GM18861 (cell line): ENCODE measurements around the gene SUPT16H.
A peak's percentile ranks its signal among the peaks of the same experiment; 100 is the strongest.

Source experiments
- ATAC-seq: cut with Tn5 transposase; IDR thresholded peaks from one replicate; pipeline ENCODE4 v1.9.1; 2021; ENCODE audit not compliant: unreplicated experiment

SUPT16H gene

DNA sequence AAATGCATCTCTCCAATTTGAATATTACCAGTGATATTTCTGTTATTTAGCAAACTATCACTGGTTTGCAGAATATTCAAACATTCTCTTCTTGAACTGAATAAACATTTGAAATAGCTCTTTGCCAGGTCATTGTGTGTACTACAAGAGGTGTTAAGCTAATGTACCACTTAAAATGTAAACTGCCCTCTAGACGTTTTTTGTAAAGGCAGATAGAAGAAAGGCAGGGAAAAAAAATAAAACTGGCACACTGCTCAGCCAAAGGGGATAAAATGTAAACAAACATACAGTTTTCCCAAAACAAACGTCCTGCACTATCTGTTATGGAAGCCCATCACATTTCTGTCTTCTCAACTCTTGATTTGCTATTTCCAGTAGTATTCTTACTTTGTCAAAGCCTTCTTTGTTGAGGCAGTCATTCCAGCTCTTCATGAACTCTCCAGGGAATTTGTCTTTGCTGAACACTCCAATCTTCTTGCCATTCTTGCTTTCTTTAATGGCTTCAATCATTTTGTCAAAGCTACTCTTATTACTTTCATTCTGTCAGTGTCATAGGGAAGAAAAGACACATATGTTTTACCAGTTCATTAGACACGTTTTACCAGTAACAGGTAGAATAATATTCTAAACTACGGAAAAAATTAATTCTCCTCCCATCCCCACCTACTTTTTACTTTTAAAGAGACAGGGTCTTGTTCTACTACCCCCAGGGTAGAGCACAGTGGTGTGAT lies 13.7 kb downstream of the SUPT16H start:
- no peak for ATAC-seq

DNA sequence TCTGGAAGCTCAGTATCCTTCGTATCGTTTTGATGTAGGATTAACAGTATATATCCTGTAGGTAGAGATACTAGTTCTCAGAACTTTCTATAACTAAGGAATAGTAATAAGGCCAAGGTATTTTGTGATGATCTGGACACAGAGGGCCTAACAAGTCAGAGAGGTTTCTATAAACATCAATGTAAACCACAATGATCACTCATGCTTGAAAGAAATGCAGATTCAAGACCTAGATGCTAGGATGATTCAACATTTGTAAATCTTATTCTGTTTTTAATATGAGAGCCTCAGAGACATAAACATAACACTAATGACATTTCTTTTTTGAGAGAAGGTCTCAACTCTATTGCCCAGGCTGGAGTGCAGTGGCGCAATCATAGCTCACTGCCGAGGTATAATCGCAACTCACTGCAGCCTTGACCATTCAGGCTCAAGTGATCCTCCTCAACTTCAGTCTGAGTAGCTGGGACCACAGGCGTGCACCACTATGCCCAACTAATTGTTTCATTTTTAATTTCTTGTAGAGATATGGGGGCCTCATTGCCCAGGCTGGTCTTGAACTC lies 16.2 kb downstream of the SUPT16H start:
- ATAC-seq = no peak

DNA sequence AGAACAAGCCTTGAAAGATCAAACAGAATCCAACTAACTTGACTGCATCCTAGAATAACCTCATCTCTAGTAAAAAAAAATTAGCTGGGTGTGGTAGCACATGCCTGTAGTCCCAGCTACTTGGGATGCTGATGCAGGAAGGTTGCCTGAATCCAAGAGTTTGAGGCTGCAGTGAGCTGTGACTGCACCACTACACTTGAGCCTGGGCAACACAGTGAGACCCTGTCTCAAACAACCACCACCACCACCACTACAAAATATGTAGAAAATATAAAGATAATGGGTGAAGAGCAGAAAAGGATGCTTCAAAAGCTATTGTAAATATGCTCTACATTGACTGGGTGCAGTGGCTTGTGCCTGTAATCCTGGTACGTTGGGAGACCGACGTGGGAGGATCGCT lies 27.3 kb downstream of the SUPT16H start:
- ATAC-seq = no peak

- ATAC-seq = no peak
Observed at GRCh38 chr14:21352587-21352986, 31.2 kb downstream of the SUPT16H start.

- ATAC-seq = no peak
Observed at GRCh38 chr14:21350539-21350938, 33.3 kb downstream of the SUPT16H start.

- no peak for ATAC-seq
Observed at GRCh38 chr14:21347201-21347600, 36.6 kb downstream of the SUPT16H start.

- no peak for ATAC-seq
Observed at GRCh38 chr14:21346532-21347135, 37.2 kb downstream of the SUPT16H start.

- ATAC-seq = no peak
Observed at GRCh38 chr14:21343035-21343794, 40.6 kb downstream of the SUPT16H start.

- no peak for ATAC-seq
Observed at GRCh38 chr14:21334202-21334906, 49.5 kb downstream of the SUPT16H start.

DNA sequence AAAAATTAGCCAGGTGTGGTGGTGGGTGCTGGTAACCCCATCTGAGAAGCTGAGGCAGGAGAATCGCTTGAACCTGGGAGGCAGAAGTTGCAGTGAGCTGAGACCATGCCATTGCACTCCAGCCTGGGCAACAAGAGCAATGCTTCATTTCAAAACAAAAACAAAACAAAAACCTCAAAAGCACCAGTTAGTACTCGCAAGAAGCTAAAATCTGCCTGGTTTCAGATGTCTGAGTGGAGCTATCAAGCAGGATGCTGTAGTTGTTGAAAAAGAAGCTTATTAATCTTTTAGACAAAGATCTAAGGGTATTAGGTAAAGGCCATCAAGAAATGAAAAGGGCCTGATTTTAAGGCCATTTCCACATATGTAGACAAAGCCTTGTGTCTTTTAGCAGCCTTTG lies 50.9 kb downstream of the SUPT16H start:
- ATAC-seq = no peak

DNA sequence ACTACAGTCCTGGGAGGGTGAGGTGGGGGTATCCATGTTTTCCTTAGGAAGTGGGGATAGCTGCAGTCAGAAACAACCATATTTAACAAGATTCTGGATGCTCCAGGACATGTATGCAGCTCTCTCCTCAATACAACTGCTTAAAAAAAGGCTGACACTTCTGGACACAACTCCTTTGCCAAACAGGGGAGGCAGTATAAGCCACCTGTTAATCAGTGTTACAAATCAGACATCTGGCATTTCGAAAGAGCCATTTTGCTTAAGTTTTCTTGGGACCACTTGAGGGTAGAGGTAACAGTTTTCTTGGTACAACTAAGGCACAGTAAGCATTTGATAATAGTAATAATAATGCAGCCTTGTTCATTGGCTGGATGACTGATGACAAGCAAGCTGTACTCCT lies 56.8 kb downstream of the SUPT16H start:
- ATAC-seq = no peak

GRCh38 chr14:21322716-21323115 lies 61.1 kb downstream of the SUPT16H start:
- ATAC-seq = no peak

DNA sequence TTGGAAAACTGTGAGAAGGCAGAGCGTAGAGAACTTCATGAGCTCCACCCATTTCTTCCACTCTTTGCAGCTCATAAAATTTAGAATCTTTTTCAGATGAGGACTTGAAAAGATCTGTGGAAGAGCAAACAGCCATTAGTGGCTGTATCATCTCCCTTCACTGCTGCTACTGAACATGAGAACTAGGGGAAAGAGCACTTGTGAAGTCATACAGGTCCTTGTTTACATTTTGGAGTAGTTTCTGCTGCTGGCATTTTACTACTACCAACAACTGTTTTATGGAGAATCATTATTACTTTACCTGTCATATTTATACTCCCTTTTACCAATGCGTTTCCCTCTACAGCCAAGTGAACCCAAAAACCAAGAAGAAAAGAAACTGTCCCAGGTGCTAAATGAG lies 62.9 kb downstream of the SUPT16H start:
- no peak for ATAC-seq

- ATAC-seq = no peak
Observed at GRCh38 chr14:21317398-21317797, 66.4 kb downstream of the SUPT16H start.

DNA sequence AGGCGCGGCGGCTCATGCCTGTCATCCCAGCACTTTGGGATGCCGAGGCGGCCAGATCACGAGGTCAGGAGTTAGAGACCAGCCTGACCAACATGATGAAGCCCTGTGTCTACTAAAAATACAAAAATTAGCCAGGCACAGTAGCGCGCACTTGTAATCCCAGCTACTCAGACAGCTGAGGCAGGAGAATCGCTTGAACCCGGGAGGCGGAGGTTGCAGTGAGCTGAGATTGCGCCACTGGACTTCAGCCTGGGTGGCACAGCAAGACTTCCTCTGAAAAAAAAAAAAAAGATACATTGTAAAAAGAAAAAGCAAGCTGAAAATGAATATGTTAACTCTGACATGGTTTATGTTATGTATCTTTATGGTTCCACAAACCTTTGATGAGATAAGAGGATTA lies 70.3 kb downstream of the SUPT16H start:
- no peak for ATAC-seq

DNA sequence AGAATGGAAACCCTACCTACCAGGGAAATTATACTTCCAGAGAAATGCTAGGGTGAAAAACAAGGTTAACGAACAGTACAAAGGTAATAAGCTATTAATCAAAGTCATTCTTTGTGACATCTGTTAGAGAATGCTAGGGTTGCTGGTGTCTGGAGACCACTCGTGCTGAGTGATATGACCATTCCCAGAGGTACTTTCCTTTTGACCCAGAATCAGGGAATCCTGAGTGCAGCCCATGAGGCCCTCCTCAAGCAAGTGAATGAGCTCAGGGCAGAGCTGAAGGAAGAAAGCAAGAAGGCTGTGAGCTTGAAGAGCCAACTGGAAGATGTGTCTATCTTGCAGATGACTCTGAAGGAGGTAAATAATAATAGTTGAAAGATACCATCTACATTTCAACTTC lies 72.2 kb downstream of the SUPT16H start:
- ATAC-seq = no peak

GRCh38 chr14:21309956-21310355 lies 73.9 kb downstream of the SUPT16H start:
- ATAC-seq = no peak

GRCh38 chr14:21309238-21309636 lies 74.6 kb downstream of the SUPT16H start:
- no peak for ATAC-seq

GRCh38 chr14:21308479-21309237 lies 75.2 kb downstream of the SUPT16H start:
- ATAC-seq = peak; percentile 73

DNA sequence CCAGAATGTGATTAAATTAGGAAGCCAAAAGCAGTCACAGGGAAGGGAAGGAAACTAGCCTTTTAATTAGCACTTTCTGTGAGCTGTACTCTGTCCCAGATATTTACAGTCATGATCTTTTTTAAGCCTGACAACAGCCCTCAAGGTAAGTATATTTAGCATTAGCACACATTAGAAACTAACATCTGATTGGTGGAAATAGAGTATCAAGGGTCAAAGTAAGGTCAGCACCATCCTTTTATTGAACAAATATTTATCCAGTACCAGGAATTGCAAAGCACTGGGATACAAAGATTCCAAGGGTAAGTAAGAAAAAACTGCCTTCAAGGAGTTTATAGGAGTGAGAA lies 75.7 kb downstream of the SUPT16H start:
- ATAC-seq = peak; percentile 19

- no peak for ATAC-seq
Observed at GRCh38 chr14:21307637-21308036, 76.2 kb downstream of the SUPT16H start.
